ENCODE results near the gene CDH9. TPM values are rescaled to one million over a fixed set of nuclear protein-coding genes. Genes with fewer than 3 reads are reported as not detected.

Gene CDH9
- total RNA-seq, 4 donors from 2014 or later, result not detected

GRCh38 chr5:27008604-27009539, 29.5 kb downstream of the CDH9 start:
- Histone ChIP-seq H3K4me1 (no peaks in the 10 kb centered on the region), H3K4me3 (no peak overlapping the region), H3K27me3 (no peaks in the 10 kb centered on the region), H3K27ac (no peak overlapping the region), H3K9me3 (no peaks in the 10 kb centered on the region), H3K36me3 (no peaks in the 10 kb centered on the region)
- TF ChIP-seq POLR2A (IDR thresholded peaks at IDR 0.05) (no peak), EP300 (IDR thresholded peaks at IDR 0.05) (no peak), CTCF (IDR thresholded peaks at IDR 0.05) (no peak), POLR2AphosphoS5 (IDR thresholded peaks at IDR 0.05) (no peak)
- WGBS, result 89% methylated on average over 3 of the region's 3 CpGs
- DNase-seq (ENCODE audit: low spot score in 2 of 2), result no peak

GRCh38 chr5:27007121-27007520, 31.3 kb downstream of the CDH9 start:
- H3K4me3 ChIP-seq, result no peak overlapping the region
- no peaks in the 10 kb centered on the region for H3K9me3 ChIP-seq

DNA sequence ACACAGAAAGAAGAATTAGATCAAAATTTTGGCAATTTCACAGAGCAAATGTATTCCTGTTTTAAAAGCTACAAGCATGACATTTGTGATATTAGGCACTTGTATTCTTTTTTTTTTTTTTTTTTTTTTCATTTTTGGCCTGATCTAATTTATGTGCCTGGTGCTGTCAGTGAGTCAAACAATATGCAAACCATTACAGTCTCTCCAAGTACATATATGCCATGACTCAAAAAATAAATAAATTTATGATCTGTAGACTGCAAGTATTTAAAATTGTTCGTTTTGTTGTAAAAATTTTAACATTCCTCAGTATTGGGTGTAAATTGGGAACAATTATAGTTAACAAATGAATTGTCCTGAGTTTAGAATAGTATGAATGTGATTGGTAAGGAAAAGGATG, 51.4 kb downstream of the CDH9 start:
- DNase-seq (ENCODE audit: low spot score in 2 of 2), result no peak
- no peaks in the 10 kb centered on the region for H3K36me3 ChIP-seq
- no peak overlapping the region for H3K27ac ChIP-seq
- 53% methylated on average over 1 of the region's 1 CpG for WGBS
- H3K27me3 ChIP-seq, result no peaks in the 10 kb centered on the region
- H3K4me3 ChIP-seq, result no peak overlapping the region
- TF ChIP-seq CTCF (IDR thresholded peaks at IDR 0.05), result no peak
- TF ChIP-seq EP300 (IDR thresholded peaks at IDR 0.05), result no peak
- TF ChIP-seq POLR2A (IDR thresholded peaks at IDR 0.05), result no peak
- TF ChIP-seq POLR2AphosphoS5 (IDR thresholded peaks at IDR 0.05), result no peak
- H3K9me3 ChIP-seq, result no peaks in the 10 kb centered on the region
- no peaks in the 10 kb centered on the region for H3K4me1 ChIP-seq

More at GRCh38 chr5:27007121-27007520, 31.3 kb downstream of the CDH9 start:
- no peaks in the 10 kb centered on the region for H3K27me3 ChIP-seq
- H3K4me1 ChIP-seq, result no peaks in the 10 kb centered on the region
- H3K36me3 ChIP-seq, result no peaks in the 10 kb centered on the region
- no peak for DNase-seq (ENCODE audit: low spot score in 2 of 2)
- no peak overlapping the region for H3K27ac ChIP-seq
- no peak for TF ChIP-seq CTCF (IDR thresholded peaks at IDR 0.05)

DNA sequence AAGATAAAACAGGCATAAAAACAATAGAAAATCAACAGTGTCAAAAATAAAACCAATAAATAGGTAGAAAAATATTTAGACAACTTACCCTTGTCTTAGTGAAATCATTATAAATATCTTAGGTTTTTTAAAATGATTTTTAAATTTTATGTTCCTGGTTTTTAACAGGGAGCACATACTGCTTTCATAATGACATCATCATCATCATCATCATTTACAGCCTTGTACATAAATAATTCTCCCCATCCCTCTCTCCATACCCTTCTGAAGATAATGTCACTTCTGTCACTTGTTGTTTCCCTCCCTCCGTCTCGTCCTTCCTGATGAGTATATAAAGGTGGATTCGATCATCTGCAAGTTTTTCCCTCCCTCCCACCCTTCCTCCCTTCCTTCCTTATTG, 56.6 kb downstream of the CDH9 start:
- TF ChIP-seq POLR2A (IDR thresholded peaks at IDR 0.05) (no peak), EP300 (IDR thresholded peaks at IDR 0.05) (no peak), CTCF (IDR thresholded peaks at IDR 0.05) (no peak), POLR2AphosphoS5 (IDR thresholded peaks at IDR 0.05) (no peak)
- Histone ChIP-seq H3K9me3 (no peaks in the 10 kb centered on the region), H3K27ac (no peak overlapping the region), H3K4me3 (no peak overlapping the region), H3K27me3 (no peaks in the 10 kb centered on the region), H3K36me3 (no peaks in the 10 kb centered on the region), H3K4me1 (no peaks in the 10 kb centered on the region)
- 53% methylated on average over 3 of the region's 3 CpGs for WGBS
- DNase-seq (ENCODE audit: low spot score in 2 of 2), result no peak

GRCh38 chr5:26959290-26959689, 79.1 kb downstream of the CDH9 start:
- Histone ChIP-seq H3K9me3 (no peaks in the 10 kb centered on the region), H3K4me1 (no peaks in the 10 kb centered on the region), H3K36me3 (no peaks in the 10 kb centered on the region), H3K4me3 (no peak overlapping the region), H3K27ac (no peak overlapping the region), H3K27me3 (no peaks in the 10 kb centered on the region)
- no peak for TF ChIP-seq POLR2A (IDR thresholded peaks at IDR 0.05)
- no peak for TF ChIP-seq POLR2AphosphoS5 (IDR thresholded peaks at IDR 0.05)
- TF ChIP-seq EP300 (IDR thresholded peaks at IDR 0.05), result no peak
- no peak for TF ChIP-seq CTCF (IDR thresholded peaks at IDR 0.05)
- 83% methylated on average over 1 of the region's 1 CpG for WGBS
- no peak for DNase-seq (ENCODE audit: low spot score in 2 of 2)
